Transverse colon (tissue), 4 donors: ENCODE measurements around the gene UNC13A. TPM values are rescaled to one million over a fixed set of nuclear protein-coding genes. Genes with fewer than 3 reads are reported as not detected.

Experiments used
- DNase-seq: peaks from one replicate; pipeline ENCODE4 v3.0.0-alpha.2; 2019
- H3K27ac ChIP-seq, 4 donors: fragments of 200-600 bp; sonication (generic); 2 replicates each; pipeline ENCODE4 v1.5.1; 2016 to 2018; ENCODE audit warnings: inconsistent platforms in 4 of 4
- H3K27me3 ChIP-seq: fragments of 200-600 bp; sonication (generic); 2 replicates; pipeline ENCODE4 v1.5.1; 2017; ENCODE audit warnings: inconsistent platforms
- H3K36me3 ChIP-seq, 4 donors: fragments of 200-600 bp; sonication (generic); 2 replicates each; pipeline ENCODE4 v1.5.1; 2017 to 2019; ENCODE audit warnings: inconsistent platforms in 4 of 4
- H3K4me1 ChIP-seq, 4 donors: fragments of 200-600 bp; sonication (generic); 2 replicates each; pipeline ENCODE4 v1.5.1; 2017 to 2020; ENCODE audit warnings: inconsistent platforms in 4 of 4
- H3K4me3 ChIP-seq, 4 donors: fragments of 200-600 bp; sonication (generic); 1 replicate in 1 of 4; 2 replicates in 3 of 4; pipeline versions ENCODE4 v1.5.1 to v1.6.1; 2017 to 2019; ENCODE audit warnings: inconsistent platforms in 4 of 4
- H3K9me3 ChIP-seq, 2 donors: fragments of 200-600 bp; sonication (generic); 2 replicates each; pipeline ENCODE4 v1.5.1; 2017 to 2019; ENCODE audit warnings: inconsistent platforms in 2 of 2
- CTCF ChIP-seq, 5 experiments: fragments of 200-600 bp in 3 of 5; fragments of 450-650 bp in 2 of 5; sonication (generic) in 3 of 5; IDR thresholded peaks; 1 replicate in 2 of 5; 2 replicates in 3 of 5; pipeline ENCODE4 v1.5.1; 2016 to 2017; ENCODE audit warnings: antibody characterized with exemption in 5 of 5, inconsistent platforms in 3 of 5, mild to moderate bottlenecking in 2 of 5, moderate library complexity in 1 of 5
- EP300 ChIP-seq: sonication (generic); formaldehyde crosslinking; IDR thresholded peaks from one replicate; pipeline ENCODE4 v1.6.1; 2017; ENCODE audit warnings: antibody characterized with exemption, low read depth
- POLR2A ChIP-seq: fragments of 450-650 bp; IDR thresholded peaks from one replicate; pipeline ENCODE4 v1.6.1; 2016; ENCODE audit warnings: antibody characterized with exemption, mild to moderate bottlenecking, moderate library complexity
- POLR2AphosphoS5 ChIP-seq, 3 donors: sonication (generic); formaldehyde crosslinking; IDR thresholded peaks; one replicate each; pipeline ENCODE4 v1.6.1; 2016; ENCODE audit warnings: antibody characterized with exemption in 3 of 3
- WGBS, 2 donors: methylation state at CpG; one replicate each; pipeline ENCODE4 v1.1.5; 2018; ENCODE audit warnings: low coverage in 1 of 2; 5-methylcytosine and 5-hydroxymethylcytosine counted together
- in situ Hi-C, 4 donors: fragments of 200-750 bp; cut with MboI; loops; one replicate each; pipeline versions ENCODE4 v1.15.0 to v1.15.1; 2017; ENCODE audit warnings: low sequenced_read_pairs in 3 of 4, low pct_ligation_motif_present in 1 of 4, low pct_unique_long_range_greater_than_20kb in 1 of 4
- intact Hi-C: fragments of 100-400 bp; cut with DNase I; formaldehyde crosslinking; loops from one replicate; pipeline ENCODE4 v1.15.1; 2023; ENCODE audit warnings: low total_unique reads
- total RNA-seq, 4 donors: library from RNA; depleted of rRNA; stranded (reverse); fragments of >200 nt; gene quantifications; one replicate each; pipeline ENCODE4 v1.1.0, GENCODE V29; 2016

Gene UNC13A
- total RNA-seq, 4 donors from 2014 or later = under 0.01 to 1.9 (median 0.30) TPM

GRCh38 chr19:17687141-17687856, 855 bp downstream of the UNC13A start:
- H3K36me3 ChIP-seq = no peaks in the 10 kb centered on the region
- H3K27me3 ChIP-seq = peaks cover 83% of the 10 kb centered on the region
- no peak overlapping the region for H3K4me3 ChIP-seq
- 5 to 11% methylated on average over 8 to 22 of the region's 24 CpGs for WGBS, 2 donors
- in situ Hi-C loops (no loop called here), intact Hi-C loops (no loop called here)
- H3K27ac ChIP-seq = no peak overlapping the region
- peaks cover 10 to 20% (median 13%) of the 10 kb centered on the region in 4 donors for H3K4me1 ChIP-seq
- H3K9me3 ChIP-seq = no peaks in the 10 kb centered on the region
- DNase-seq = no peak
- TF ChIP-seq EP300 (no peak), POLR2A (no peak), POLR2AphosphoS5 (IDR thresholded peaks at IDR 0.05) (no peak), CTCF (IDR thresholded peaks at IDR 0.05) (no peak)

GRCh38 chr19:17686592-17687024, 1.5 kb downstream of the UNC13A start:
- no peak for TF ChIP-seq POLR2AphosphoS5 (IDR thresholded peaks at IDR 0.05)
- no peak for TF ChIP-seq EP300
- in situ Hi-C loops = no loop called here
- no peaks in the 10 kb centered on the region for H3K9me3 ChIP-seq
- intact Hi-C loops = no loop called here
- 1% methylated on average over 18 of the region's 28 CpGs; no CpG with 5 or more reads in 1 of the 2 donors for WGBS, 2 donors
- no peak for DNase-seq
- peaks cover 10 to 20% (median 13%) of the 10 kb centered on the region in 4 donors for H3K4me1 ChIP-seq
- H3K27me3 ChIP-seq = peaks cover 90% of the 10 kb centered on the region
- H3K4me3 ChIP-seq = peak overlapping the region in 1 of 4 donors; percentile 31
- H3K27ac ChIP-seq = no peak overlapping the region
- no peaks in the 10 kb centered on the region for H3K36me3 ChIP-seq

GRCh38 chr19:17686023-17686521, 2.1 kb downstream of the UNC13A start:
- DNase-seq = no peak
- Histone ChIP-seq H3K36me3 (no peaks in the 10 kb centered on the region), H3K4me3 (peak overlapping the region in 1 of 4 donors; percentile 31), H3K9me3 (no peaks in the 10 kb centered on the region), H3K4me1 (peaks cover 10 to 20% (median 13%) of the 10 kb centered on the region in 4 donors), H3K27ac (no peak overlapping the region), H3K27me3 (peaks cover 95% of the 10 kb centered on the region)
- WGBS, 2 donors = 3% methylated on average over 10 of the region's 12 CpGs; no CpG with 5 or more reads in 1 of the 2 donors
- in situ Hi-C loops = no loop called here
- no peak for TF ChIP-seq POLR2A
- no peak for TF ChIP-seq CTCF (IDR thresholded peaks at IDR 0.05)
- TF ChIP-seq EP300 = no peak
- no peak for TF ChIP-seq POLR2AphosphoS5 (IDR thresholded peaks at IDR 0.05)
- intact Hi-C loops = no loop called here

- DNase-seq = no peak
- Histone ChIP-seq H3K4me1 (peaks cover 10 to 21% (median 13%) of the 10 kb centered on the region in 4 donors), H3K27me3 (peaks cover 94% of the 10 kb centered on the region), H3K4me3 (no peak overlapping the region), H3K27ac (no peak overlapping the region), H3K36me3 (no peaks in the 10 kb centered on the region), H3K9me3 (no peaks in the 10 kb centered on the region)
- in situ Hi-C loops = no loop called here
- intact Hi-C loops = no loop called here
- TF ChIP-seq EP300 = no peak
- TF ChIP-seq POLR2AphosphoS5 (IDR thresholded peaks at IDR 0.05) = no peak
- no peak for TF ChIP-seq CTCF (IDR thresholded peaks at IDR 0.05)
- no peak for TF ChIP-seq POLR2A
- WGBS, 2 donors = 49 to 59% methylated on average over 8 to 15 of the region's 15 CpGs
Measured at GRCh38 chr19:17685451-17686022, 2.6 kb downstream of the UNC13A start.
